ENCODE data around the gene RALA. TPM values are rescaled to one million over a fixed set of nuclear protein-coding genes. Genes with fewer than 3 reads are reported as not detected.

RALA gene
- total and polyA plus RNA-seq, 2 of the 13 experiments (the other 11 are each of a cell fraction or from before 2014, with no cell fraction given): 11.8 to 19.5 TPM

GRCh38 chr7:39633563-39634477 is 10.4 kb downstream of the RALA start:
- DNase-seq (ENCODE audit: low spot score): no peak
- ChIA-PET CTCF (ENCODE audit: low intra/inter-chr PET ratio, low total read pairs) (no interaction called here), POLR2A (no interaction called here)
- Histone ChIP-seq H3K4me3 (replicated peaks in 1 of 3; ENCODE audit: insufficient read depth in 1 of 3, low read depth in 2 of 3, low read length in 3 of 3) (no peak overlapping the region), H3K4me2 (ENCODE audit: low read depth, low read length) (no peak overlapping the region), H3K9me3 (ENCODE audit: low read length) (no peaks in the 10 kb centered on the region), H2AFZ (ENCODE audit: low read length) (no peak overlapping the region), H3K79me2 (ENCODE audit: insufficient read depth, low read length) (peaks cover 92% of the 10 kb centered on the region), H3K27ac (ENCODE audit: extremely low read length, insufficient read depth, low read length) (no peak overlapping the region), H3K27me3 (ENCODE audit: control insufficient read depth in 1 of 2, insufficient read depth in 2 of 2, low read length in 2 of 2) (no peaks in the 10 kb centered on the region), H3K4me1 (ENCODE audit: insufficient read depth, low read length) (0 out of 2 replicates have a peak, but pooled peaks cover 1% of the 10 kb centered on the region), H3K36me3 (replicated peaks in 1 of 2; ENCODE audit: control insufficient read depth in 1 of 2, insufficient read depth in 2 of 2, low read length in 2 of 2) (peaks cover 9 to 25% of the 10 kb centered on the region in 2 experiments; a peak in 4 of 5 replicates), H4K20me1 (ENCODE audit: insufficient read depth, low read length) (peaks cover 4% of the 10 kb centered on the region; the same call in 1 of the 2 replicates), H3K9ac (ENCODE audit: insufficient read depth, low read depth, low read length) (no peak overlapping the region)
- 95% methylated on average over 3 of the region's 3 CpGs for WGBS (ENCODE audit: low lambda C conversion rate)
- no peak for FAIRE-seq
- TF ChIP-seq SRSF9 (IDR thresholded peaks at IDR 0.05; ENCODE audit: borderline replicate concordance, insufficient read depth, low read depth, low read length, poor library complexity, severe bottlenecking) (no peak), ZNF451 (CRISPR knock-in tag; IDR thresholded peaks at IDR 0.05) (no peak), ZNF382 (CRISPR knock-in tag; IDR thresholded peaks at IDR 0.05; ENCODE audit: borderline replicate concordance) (no peak), ZNF234 (CRISPR knock-in tag; conservative IDR thresholded peaks at IDR 0.05) (no peak), CBX5 (CRISPR knock-in tag; IDR thresholded peaks at IDR 0.05; ENCODE audit: borderline replicate concordance) (no peak), ARID3A (IDR thresholded peaks at IDR 0.05; ENCODE audit: low read depth, low read length) (no peak), ZNF407 (CRISPR knock-in tag; IDR thresholded peaks at IDR 0.05; ENCODE audit: not compliant biosample characterization) (no peak), ZNF674 (CRISPR knock-in tag; IDR thresholded peaks at IDR 0.05; ENCODE audit: low read depth) (no peak)
- no peak for ATAC-seq
- intact Hi-C loops (cut with micrococcal nuclease; ENCODE audit: unreplicated experiment) (no loop called here), in situ Hi-C loops (cut with HindIII; ENCODE audit: extremely low pct_ligation_motif_present, low pct_unique_long_range_greater_than_20kb) (no loop called here)
- BruUV-seq (replicated peaks): no TSS peak
